H9 (cell line): ENCODE results near the gene SHISA9. TPM values are rescaled to one million over a fixed set of nuclear protein-coding genes. Genes with fewer than 3 reads are reported as not detected.

Experiments used
- DNase-seq: peaks from one replicate; pipeline ENCODE4 v3.0.0-alpha.2; 2017
- H2AFZ ChIP-seq: one replicate; pipeline ENCODE4 v1.6.1; 2013; ENCODE audit warnings: mild to moderate bottlenecking, low read length, control low read depth, moderate library complexity
- H2AK5ac ChIP-seq: 2 replicates; pipeline ENCODE4 v1.6.1; 2013; ENCODE audit warnings: low read length, control low read depth, mixed read lengths; ENCODE audit not compliant: insufficient read length
- H2BK120ac ChIP-seq: one replicate; pipeline ENCODE4 v1.6.1; 2013; ENCODE audit warnings: low read depth, mild to moderate bottlenecking, low read length, control low read depth, inconsistent platforms; ENCODE audit not compliant: poor library complexity, severe bottlenecking
- H2BK12ac ChIP-seq: 2 replicates; pipeline ENCODE4 v1.6.1; 2013; ENCODE audit warnings: low read length, control low read depth, mixed read lengths, low read depth; ENCODE audit not compliant: insufficient read length
- H2BK15ac ChIP-seq: 2 replicates; pipeline ENCODE4 v1.6.1; 2013; ENCODE audit warnings: low read depth, low read length, control low read depth
- H2BK20ac ChIP-seq: one replicate; pipeline ENCODE4 v1.6.1; 2013; ENCODE audit warnings: low read depth, mild to moderate bottlenecking, low read length, control low read depth, inconsistent platforms; ENCODE audit not compliant: poor library complexity, severe bottlenecking
- H2BK5ac ChIP-seq: 2 replicates; pipeline ENCODE4 v1.6.1; 2013; ENCODE audit warnings: low read length, control low read depth, mixed read lengths; ENCODE audit not compliant: insufficient read length
- H3K14ac ChIP-seq: 2 replicates; pipeline ENCODE4 v1.6.1; 2013; ENCODE audit warnings: low read length, control low read depth; ENCODE audit not compliant: insufficient read depth
- H3K18ac ChIP-seq: 2 replicates; pipeline ENCODE4 v1.6.1; 2013; ENCODE audit warnings: low read depth, mild to moderate bottlenecking, mixed read lengths, low read length, control low read depth; ENCODE audit not compliant: insufficient read length
- H3K23ac ChIP-seq: 2 replicates; pipeline ENCODE4 v1.6.1; 2013; ENCODE audit warnings: low read length, control low read depth, mixed read lengths, low read depth; ENCODE audit not compliant: insufficient read length
- H3K23me2 ChIP-seq: 2 replicates; pipeline ENCODE4 v1.6.1; 2013; ENCODE audit warnings: low read depth, mild to moderate bottlenecking, mixed read lengths, low read length, control low read depth; ENCODE audit not compliant: insufficient read length, poor library complexity, severe bottlenecking
- H3K27ac ChIP-seq: 2 replicates; pipeline ENCODE4 v1.5.1; 2013; ENCODE audit warnings: low read length, control low read depth, mixed read lengths, low read depth; ENCODE audit not compliant: insufficient read length
- H3K27me3 ChIP-seq: 2 replicates; pipeline ENCODE4 v1.6.1; 2013; ENCODE audit warnings: low read length, control low read depth, inconsistent platforms; ENCODE audit not compliant: insufficient read depth
- H3K4ac ChIP-seq: 2 replicates; pipeline ENCODE4 v1.6.1; 2013; ENCODE audit warnings: low read depth, mild to moderate bottlenecking, control low read depth, inconsistent platforms, low read length, moderate library complexity
- H3K4me1 ChIP-seq: 2 replicates; pipeline ENCODE4 v1.6.1; 2013; ENCODE audit warnings: low read length, control low read depth, inconsistent platforms; ENCODE audit not compliant: insufficient read depth
- H3K4me2 ChIP-seq: 2 replicates; pipeline ENCODE4 v1.6.1; 2013; ENCODE audit warnings: low read length, control low read depth, mixed read lengths; ENCODE audit not compliant: insufficient read length, insufficient read depth
- H3K56ac ChIP-seq: 2 replicates; pipeline ENCODE4 v1.6.1; 2013; ENCODE audit warnings: low read depth, mild to moderate bottlenecking, mixed read lengths, low read length, control low read depth; ENCODE audit not compliant: insufficient read length
- H3K79me1 ChIP-seq: 2 replicates; pipeline ENCODE4 v1.6.1; 2013; ENCODE audit warnings: low read depth, mild to moderate bottlenecking, moderate library complexity, low read length, control low read depth, inconsistent platforms; ENCODE audit not compliant: insufficient read depth, poor library complexity, severe bottlenecking
- H3K79me2 ChIP-seq: 2 replicates; pipeline ENCODE4 v1.6.1; 2013; ENCODE audit warnings: low read length, control low read depth, inconsistent platforms; ENCODE audit not compliant: insufficient read depth
- H3K9ac ChIP-seq: 2 replicates; pipeline ENCODE4 v1.6.1; 2013; ENCODE audit warnings: low read length, control low read depth, mixed read lengths; ENCODE audit not compliant: insufficient read length; ENCODE audit errors: extremely low read depth
- H3K9me3 ChIP-seq: one replicate; pipeline ENCODE4 v1.6.1; 2013; ENCODE audit warnings: low read depth, low read length, inconsistent platforms; ENCODE audit not compliant: control insufficient read depth
- H3T11ph ChIP-seq: one replicate; pipeline ENCODE4 v1.6.1; 2013; ENCODE audit warnings: mild to moderate bottlenecking, low read length, control low read depth, inconsistent platforms
- H4K20me1 ChIP-seq: one replicate; pipeline ENCODE4 v1.6.1; 2013; ENCODE audit not compliant: control insufficient read depth, insufficient read length, insufficient read depth
- H4K5ac ChIP-seq: 2 replicates; pipeline ENCODE4 v1.6.1; 2013; ENCODE audit warnings: low read depth, mild to moderate bottlenecking, mixed read lengths, low read length, control low read depth; ENCODE audit not compliant: insufficient read length
- H4K8ac ChIP-seq: replicated peaks from 2 replicates; pipeline ENCODE4 v1.6.1; 2013; ENCODE audit warnings: low read length, control low read depth, mixed read lengths, low read depth; ENCODE audit not compliant: insufficient read length
- H4K91ac ChIP-seq: 2 replicates; pipeline ENCODE4 v1.6.1; 2013; ENCODE audit warnings: low read depth, mild to moderate bottlenecking, moderate library complexity, mixed read lengths, low read length, control low read depth; ENCODE audit not compliant: insufficient read length
- H3K27ac Mint-ChIP-seq, 3 experiments: 2 replicates in 2 of 3; 3 replicates in 1 of 3; pipeline ENCODE4 v1.8.0; 2020 to 2021; ENCODE audit warnings: mixed read lengths in 3 of 3, mild to moderate bottlenecking in 1 of 3, moderate library complexity in 1 of 3
- H3K27me3 Mint-ChIP-seq: 2 replicates; pipeline ENCODE4 v1.8.0; 2021; ENCODE audit warnings: low read depth, mild to moderate bottlenecking, moderate library complexity, mixed read lengths
- H3K36me3 Mint-ChIP-seq, 3 experiments: 2 replicates in 2 of 3; 3 replicates in 1 of 3; pipeline ENCODE4 v1.8.0; 2020 to 2021; ENCODE audit warnings: low read depth in 3 of 3, mixed read lengths in 3 of 3; ENCODE audit not compliant: insufficient read depth in 1 of 3
- H3K4me1 Mint-ChIP-seq, 2 experiments: 2 replicates each; pipeline ENCODE4 v1.8.0; 2020; ENCODE audit warnings: mixed read lengths in 2 of 2
- H3K4me3 Mint-ChIP-seq, 2 experiments: 2 replicates in 1 of 2; 3 replicates in 1 of 2; pipeline ENCODE4 v1.8.0; 2020 to 2021; ENCODE audit warnings: mild to moderate bottlenecking in 2 of 2, mixed read lengths in 2 of 2, moderate library complexity in 1 of 2
- H3K9me3 Mint-ChIP-seq, 2 experiments: 2 replicates in 1 of 2; 3 replicates in 1 of 2; pipeline ENCODE4 v1.8.0; 2020; ENCODE audit warnings: mild to moderate bottlenecking in 2 of 2, mixed read lengths in 2 of 2, moderate library complexity in 1 of 2
- WGBS: extraction: QIAGEN DNeasy Blood & Tissue Kit; methylation state at CpG from one replicate; pipeline ENCODE4 v1.1.7; 2013; ENCODE audit warnings: missing lambda C conversion rate, low lambda C conversion rate, mixed read lengths; ENCODE audit not compliant: insufficient read length; ENCODE audit errors: extremely low coverage; 5-methylcytosine and 5-hydroxymethylcytosine counted together
- total RNA-seq: library from RNA; stranded (reverse); gene quantifications from 2 replicates; pipeline ENCODE4 v1.2.1, GENCODE V29; 2021
- TF ChIP-seq, protein P1 (sequence below): fragments of 200-600 bp; sonication (generic); conservative IDR thresholded peaks from 3 replicates; pipeline ENCODE4 v1.8.0; 2021; ENCODE audit warnings: antibody characterized with exemption, mild to moderate bottlenecking

SHISA9 gene
- total RNA-seq, 1 experiment from 2014 or later: 7.0 TPM

DNA sequence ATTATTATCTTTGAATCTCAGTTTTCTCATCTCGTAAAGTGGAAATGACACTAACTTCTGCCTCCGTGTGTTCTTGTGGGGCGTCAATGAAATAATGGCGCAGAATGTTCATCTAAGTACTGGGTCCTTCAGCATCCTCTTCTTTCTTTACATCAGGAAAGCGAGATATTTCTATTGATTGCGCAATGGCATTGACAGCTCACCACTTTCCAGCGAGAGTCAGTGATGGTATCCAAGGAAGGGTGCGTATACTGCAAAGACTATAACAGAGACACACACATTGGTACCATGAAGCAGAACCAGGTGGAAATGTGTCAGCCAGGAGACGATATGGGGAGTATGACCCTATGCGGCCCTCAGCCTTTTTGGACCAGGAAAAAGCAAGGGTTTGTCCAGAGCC is 162.1 kb downstream of the SHISA9 start:
- no CpG with 5 or more reads among the region's 10 CpGs for WGBS
- no peak overlapping the region for H3K4me3 Mint-ChIP-seq

More for the DNA sequence above, 162.1 kb downstream of the SHISA9 start:
- H3K4me1 ChIP-seq: peaks cover 2% of the 10 kb centered on the region; the same call in 1 of the 2 replicates
- no peak overlapping the region for H3K4me2 ChIP-seq
- H3K79me1 ChIP-seq: no peaks in the 10 kb centered on the region
- H2BK5ac ChIP-seq: no peak overlapping the region
- H3T11ph ChIP-seq: no peak overlapping the region
- H2BK120ac ChIP-seq: no peak overlapping the region
- no peaks in the 10 kb centered on the region for H3K27me3 ChIP-seq
- no peak overlapping the region for H3K27ac ChIP-seq
- no peak overlapping the region for H3K18ac ChIP-seq
- H3K14ac ChIP-seq: no peak overlapping the region
- no peak overlapping the region for H4K91ac ChIP-seq
- H3K9ac ChIP-seq: no peak overlapping the region
- H3K4me1 Mint-ChIP-seq: peaks cover 15 to 22% of the 10 kb centered on the region in 2 experiments
- H4K8ac ChIP-seq: no peak overlapping the region
- no peak for DNase-seq
- H3K36me3 Mint-ChIP-seq: peaks cover 0 to 8% (median 0%) of the 10 kb centered on the region in 3 experiments; a peak in 4 of 7 replicates
- H2AFZ ChIP-seq: no peak overlapping the region
- no peak overlapping the region for H2BK20ac ChIP-seq
- no peak overlapping the region for H3K56ac ChIP-seq
- H3K27me3 Mint-ChIP-seq: no peaks in the 10 kb centered on the region
- no peak overlapping the region for H4K5ac ChIP-seq
- H2BK15ac ChIP-seq: no peak overlapping the region
- H3K27ac Mint-ChIP-seq: no peak overlapping the region
- H4K20me1 ChIP-seq: no peaks in the 10 kb centered on the region
- H2AK5ac ChIP-seq: no peak overlapping the region
- peaks cover 5 to 7% of the 10 kb centered on the region in 2 experiments; a peak in 3 of 5 replicates for H3K9me3 Mint-ChIP-seq
- no peak overlapping the region for H2BK12ac ChIP-seq
- no peak overlapping the region for H3K23ac ChIP-seq
- H3K9me3 ChIP-seq: no peaks in the 10 kb centered on the region
- no peak overlapping the region for H3K4ac ChIP-seq
- TF ChIP-seq, protein P1, sequence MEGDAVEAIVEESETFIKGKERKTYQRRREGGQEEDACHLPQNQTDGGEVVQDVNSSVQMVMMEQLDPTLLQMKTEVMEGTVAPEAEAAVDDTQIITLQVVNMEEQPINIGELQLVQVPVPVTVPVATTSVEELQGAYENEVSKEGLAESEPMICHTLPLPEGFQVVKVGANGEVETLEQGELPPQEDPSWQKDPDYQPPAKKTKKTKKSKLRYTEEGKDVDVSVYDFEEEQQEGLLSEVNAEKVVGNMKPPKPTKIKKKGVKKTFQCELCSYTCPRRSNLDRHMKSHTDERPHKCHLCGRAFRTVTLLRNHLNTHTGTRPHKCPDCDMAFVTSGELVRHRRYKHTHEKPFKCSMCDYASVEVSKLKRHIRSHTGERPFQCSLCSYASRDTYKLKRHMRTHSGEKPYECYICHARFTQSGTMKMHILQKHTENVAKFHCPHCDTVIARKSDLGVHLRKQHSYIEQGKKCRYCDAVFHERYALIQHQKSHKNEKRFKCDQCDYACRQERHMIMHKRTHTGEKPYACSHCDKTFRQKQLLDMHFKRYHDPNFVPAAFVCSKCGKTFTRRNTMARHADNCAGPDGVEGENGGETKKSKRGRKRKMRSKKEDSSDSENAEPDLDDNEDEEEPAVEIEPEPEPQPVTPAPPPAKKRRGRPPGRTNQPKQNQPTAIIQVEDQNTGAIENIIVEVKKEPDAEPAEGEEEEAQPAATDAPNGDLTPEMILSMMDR: no peak
- H3K79me2 ChIP-seq: no peaks in the 10 kb centered on the region
- H3K23me2 ChIP-seq: no peaks in the 10 kb centered on the region
